Measurements from ENCODE around the gene NLGN3. TPM values are rescaled to one million over a fixed set of nuclear protein-coding genes. Genes with fewer than 3 reads are reported as not detected.

NLGN3 gene
- total RNA-seq, 4 donors from 2014 or later: 1.7 to 3.1 (median 2.8) TPM

DNA sequence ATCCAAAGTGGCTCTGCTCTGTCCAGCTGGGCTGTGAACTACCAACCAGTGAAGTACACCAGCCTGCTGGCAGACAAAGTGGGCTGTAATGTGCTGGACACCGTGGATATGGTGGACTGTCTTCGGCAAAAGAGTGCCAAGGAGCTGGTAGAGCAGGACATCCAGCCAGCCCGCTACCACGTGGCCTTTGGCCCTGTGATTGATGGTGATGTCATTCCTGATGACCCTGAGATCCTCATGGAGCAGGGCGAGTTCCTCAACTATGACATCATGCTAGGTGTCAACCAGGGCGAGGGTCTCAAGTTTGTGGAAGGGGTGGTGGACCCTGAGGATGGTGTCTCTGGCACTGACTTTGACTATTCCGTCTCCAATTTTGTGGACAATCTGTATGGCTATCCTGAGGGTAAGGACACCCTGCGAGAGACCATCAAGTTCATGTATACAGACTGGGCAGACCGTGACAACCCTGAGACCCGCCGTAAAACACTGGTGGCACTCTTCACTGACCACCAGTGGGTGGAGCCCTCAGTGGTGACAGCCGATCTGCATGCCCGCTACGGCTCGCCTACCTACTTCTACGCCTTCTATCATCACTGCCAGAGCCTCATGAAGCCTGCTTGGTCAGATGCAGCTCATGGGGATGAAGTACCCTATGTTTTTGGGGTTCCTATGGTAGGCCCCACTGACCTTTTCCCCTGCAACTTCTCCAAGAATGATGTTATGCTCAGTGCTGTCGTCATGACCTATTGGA is 22.6 kb downstream of the NLGN3 start:
- Histone ChIP-seq H3K4me1 (no peaks in the 10 kb centered on the region), H3K27me3 (no peaks in the 10 kb centered on the region), H3K36me3 (no peaks in the 10 kb centered on the region), H3K4me3 (no peak overlapping the region), H3K9me3 (no peaks in the 10 kb centered on the region), H3K27ac (no peak overlapping the region)
- ATAC-seq: no peak
- TF ChIP-seq POLR2AphosphoS5 (IDR thresholded peaks at IDR 0.05): no peak
- WGBS, 2 donors (ENCODE audit: low coverage in 1 of 2): 65 to 73% methylated on average over 2 to 5 of the region's 17 CpGs

DNA sequence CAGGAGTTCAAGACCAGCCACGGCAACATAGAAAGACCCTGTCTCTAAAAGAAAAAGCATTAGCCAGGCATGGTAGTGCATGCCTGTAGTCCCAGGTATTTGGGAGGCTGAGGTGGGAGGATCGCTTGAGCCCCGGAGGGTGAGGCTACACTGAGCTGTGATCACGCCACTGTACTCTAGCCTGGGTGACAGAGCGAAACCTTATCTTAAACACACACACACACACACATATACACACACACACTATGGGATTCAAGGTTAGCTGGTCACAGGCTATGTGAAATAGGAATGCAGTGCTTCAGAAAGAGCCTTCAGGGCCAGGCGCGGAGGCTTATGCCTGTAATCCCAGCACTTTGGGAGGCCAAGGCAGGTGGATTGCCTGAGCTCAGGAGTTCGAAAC is 23.5 kb downstream of the NLGN3 start:
- no peak overlapping the region for H3K27ac ChIP-seq
- TF ChIP-seq, protein P1, sequence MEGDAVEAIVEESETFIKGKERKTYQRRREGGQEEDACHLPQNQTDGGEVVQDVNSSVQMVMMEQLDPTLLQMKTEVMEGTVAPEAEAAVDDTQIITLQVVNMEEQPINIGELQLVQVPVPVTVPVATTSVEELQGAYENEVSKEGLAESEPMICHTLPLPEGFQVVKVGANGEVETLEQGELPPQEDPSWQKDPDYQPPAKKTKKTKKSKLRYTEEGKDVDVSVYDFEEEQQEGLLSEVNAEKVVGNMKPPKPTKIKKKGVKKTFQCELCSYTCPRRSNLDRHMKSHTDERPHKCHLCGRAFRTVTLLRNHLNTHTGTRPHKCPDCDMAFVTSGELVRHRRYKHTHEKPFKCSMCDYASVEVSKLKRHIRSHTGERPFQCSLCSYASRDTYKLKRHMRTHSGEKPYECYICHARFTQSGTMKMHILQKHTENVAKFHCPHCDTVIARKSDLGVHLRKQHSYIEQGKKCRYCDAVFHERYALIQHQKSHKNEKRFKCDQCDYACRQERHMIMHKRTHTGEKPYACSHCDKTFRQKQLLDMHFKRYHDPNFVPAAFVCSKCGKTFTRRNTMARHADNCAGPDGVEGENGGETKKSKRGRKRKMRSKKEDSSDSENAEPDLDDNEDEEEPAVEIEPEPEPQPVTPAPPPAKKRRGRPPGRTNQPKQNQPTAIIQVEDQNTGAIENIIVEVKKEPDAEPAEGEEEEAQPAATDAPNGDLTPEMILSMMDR (IDR thresholded peaks at IDR 0.05): no peak
- TF ChIP-seq EP300 (IDR thresholded peaks at IDR 0.05) (no peak), POLR2AphosphoS5 (IDR thresholded peaks at IDR 0.05) (no peak), POLR2A (IDR thresholded peaks at IDR 0.05) (no peak)
- H3K9me3 ChIP-seq: no peaks in the 10 kb centered on the region
- ATAC-seq: no peak
- H3K36me3 ChIP-seq: no peaks in the 10 kb centered on the region
- no peak overlapping the region for H3K4me3 ChIP-seq
- no peaks in the 10 kb centered on the region for H3K4me1 ChIP-seq
- H3K27me3 ChIP-seq: no peaks in the 10 kb centered on the region
- 80% methylated on average over 2 of the region's 8 CpGs; no CpG with 5 or more reads in 1 of the 2 donors for WGBS, 2 donors (ENCODE audit: low coverage in 1 of 2)

DNA sequence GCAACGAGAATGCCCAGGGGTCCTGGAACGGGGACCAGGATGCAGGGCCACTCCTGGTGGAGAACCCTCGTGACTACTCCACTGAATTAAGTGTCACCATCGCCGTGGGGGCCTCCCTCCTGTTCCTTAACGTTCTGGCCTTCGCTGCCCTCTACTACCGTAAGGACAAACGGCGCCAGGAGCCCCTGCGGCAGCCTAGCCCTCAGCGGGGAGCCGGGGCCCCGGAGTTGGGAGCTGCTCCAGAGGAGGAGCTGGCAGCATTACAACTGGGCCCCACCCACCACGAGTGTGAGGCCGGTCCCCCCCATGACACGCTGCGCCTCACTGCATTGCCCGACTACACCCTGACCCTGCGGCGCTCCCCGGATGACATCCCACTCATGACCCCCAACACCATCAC is 24.9 kb downstream of the NLGN3 start:
- H3K4me1 ChIP-seq: no peaks in the 10 kb centered on the region
- H3K36me3 ChIP-seq: no peaks in the 10 kb centered on the region
- no peak for ATAC-seq
- no peaks in the 10 kb centered on the region for H3K9me3 ChIP-seq
- no CpG with 5 or more reads among the region's 22 CpGs for WGBS, 2 donors (ENCODE audit: low coverage in 1 of 2)
- no peak overlapping the region for H3K4me3 ChIP-seq
- no peak overlapping the region for H3K27ac ChIP-seq
- TF ChIP-seq POLR2AphosphoS5 (IDR thresholded peaks at IDR 0.05): no peak
- TF ChIP-seq, protein P1 (IDR thresholded peaks at IDR 0.05): no peak
- no peak for TF ChIP-seq POLR2A (IDR thresholded peaks at IDR 0.05)
- TF ChIP-seq EP300 (IDR thresholded peaks at IDR 0.05): no peak
- no peaks in the 10 kb centered on the region for H3K27me3 ChIP-seq

DNA sequence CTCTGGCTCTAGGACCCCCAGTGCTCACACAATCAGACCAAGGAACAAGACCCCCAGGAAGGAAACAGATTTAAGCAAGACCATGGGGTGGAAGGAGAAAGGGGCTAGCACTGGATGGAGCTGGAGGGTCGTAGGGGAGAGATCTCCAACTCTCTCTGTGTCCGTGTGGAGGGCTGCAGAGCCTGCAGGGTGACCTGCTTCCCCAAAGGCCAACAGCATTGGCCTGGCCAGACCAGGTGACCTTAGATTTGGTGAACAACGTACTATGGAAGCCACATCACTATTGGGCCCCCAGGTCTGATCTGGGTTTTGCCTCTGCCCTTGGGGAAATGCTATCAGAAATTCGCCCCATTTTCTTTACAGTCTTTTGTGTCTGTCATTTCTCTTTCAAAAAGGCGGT is 26.0 kb downstream of the NLGN3 start:
- no peak overlapping the region for H3K4me3 ChIP-seq
- TF ChIP-seq EP300 (IDR thresholded peaks at IDR 0.05): no peak
- TF ChIP-seq, protein P1 (IDR thresholded peaks at IDR 0.05): no peak
- no peak for TF ChIP-seq POLR2AphosphoS5 (IDR thresholded peaks at IDR 0.05)
- TF ChIP-seq POLR2A (IDR thresholded peaks at IDR 0.05): no peak
- no peak for ATAC-seq
- no peaks in the 10 kb centered on the region for H3K9me3 ChIP-seq
- H3K36me3 ChIP-seq: no peaks in the 10 kb centered on the region
- 65% methylated on average over 5 of the region's 5 CpGs; no CpG with 5 or more reads in 1 of the 2 donors for WGBS, 2 donors (ENCODE audit: low coverage in 1 of 2)
- no peak overlapping the region for H3K27ac ChIP-seq
- no peaks in the 10 kb centered on the region for H3K27me3 ChIP-seq
- no peaks in the 10 kb centered on the region for H3K4me1 ChIP-seq

DNA sequence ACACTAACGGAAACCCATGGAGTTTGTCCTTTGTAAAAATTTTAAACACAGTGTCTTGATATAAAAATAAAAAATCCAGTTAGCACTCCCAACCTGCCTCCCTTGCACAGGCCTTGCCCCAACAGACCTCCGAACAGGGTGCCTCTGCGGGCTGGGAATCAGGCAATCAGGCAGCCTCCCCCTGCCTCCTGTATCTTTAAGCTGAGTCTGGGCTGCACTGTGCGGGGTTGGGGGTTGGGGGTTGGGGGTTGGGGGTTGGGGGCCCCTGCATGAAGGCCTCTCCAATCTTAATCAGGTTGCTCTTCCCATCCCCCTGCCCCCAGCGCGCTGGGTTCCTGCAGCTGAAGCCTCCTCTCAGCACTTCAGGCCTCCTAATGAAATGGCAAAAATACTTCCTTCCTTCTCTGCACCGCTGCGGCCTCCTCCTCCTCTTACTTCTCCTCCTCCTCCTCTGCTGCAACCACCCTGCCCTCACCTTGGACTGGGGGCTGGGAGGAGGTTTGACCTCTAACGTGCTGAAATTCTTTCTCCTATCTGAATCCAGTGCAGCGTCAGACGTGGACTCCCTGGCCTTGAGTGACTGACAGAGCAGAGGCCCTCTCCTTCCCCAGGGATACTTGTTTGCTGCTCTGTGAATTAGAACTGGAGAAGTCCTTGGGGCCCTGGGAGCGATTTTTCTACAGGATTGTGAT is 26.6 kb downstream of the NLGN3 start:
- Histone ChIP-seq H3K4me3 (no peak overlapping the region), H3K27ac (no peak overlapping the region), H3K4me1 (no peaks in the 10 kb centered on the region), H3K27me3 (no peaks in the 10 kb centered on the region), H3K36me3 (no peaks in the 10 kb centered on the region), H3K9me3 (no peaks in the 10 kb centered on the region)
- no peak for ATAC-seq
- TF ChIP-seq POLR2A (IDR thresholded peaks at IDR 0.05): no peak
- no peak for TF ChIP-seq POLR2AphosphoS5 (IDR thresholded peaks at IDR 0.05)
- TF ChIP-seq, protein P1 (IDR thresholded peaks at IDR 0.05): no peak
- no peak for TF ChIP-seq EP300 (IDR thresholded peaks at IDR 0.05)
- 53% methylated on average over 3 of the region's 12 CpGs; no CpG with 5 or more reads in 1 of the 2 donors for WGBS, 2 donors (ENCODE audit: low coverage in 1 of 2)
